Stimulated activated CD4-positive, alpha-beta T cell treated with anti-CD3 and anti-CD28 coated beads, Interleukin-4, amount 100 ng/mL, for 48 hours (primary cell): ENCODE data around the gene RALGPS2.

Source experiments
- DNase-seq, 2 donors: peaks; one replicate each; pipeline ENCODE4 v3.0.0-alpha.2; 2020; ENCODE audit warnings: low read depth in 2 of 2

RALGPS2 gene

DNA sequence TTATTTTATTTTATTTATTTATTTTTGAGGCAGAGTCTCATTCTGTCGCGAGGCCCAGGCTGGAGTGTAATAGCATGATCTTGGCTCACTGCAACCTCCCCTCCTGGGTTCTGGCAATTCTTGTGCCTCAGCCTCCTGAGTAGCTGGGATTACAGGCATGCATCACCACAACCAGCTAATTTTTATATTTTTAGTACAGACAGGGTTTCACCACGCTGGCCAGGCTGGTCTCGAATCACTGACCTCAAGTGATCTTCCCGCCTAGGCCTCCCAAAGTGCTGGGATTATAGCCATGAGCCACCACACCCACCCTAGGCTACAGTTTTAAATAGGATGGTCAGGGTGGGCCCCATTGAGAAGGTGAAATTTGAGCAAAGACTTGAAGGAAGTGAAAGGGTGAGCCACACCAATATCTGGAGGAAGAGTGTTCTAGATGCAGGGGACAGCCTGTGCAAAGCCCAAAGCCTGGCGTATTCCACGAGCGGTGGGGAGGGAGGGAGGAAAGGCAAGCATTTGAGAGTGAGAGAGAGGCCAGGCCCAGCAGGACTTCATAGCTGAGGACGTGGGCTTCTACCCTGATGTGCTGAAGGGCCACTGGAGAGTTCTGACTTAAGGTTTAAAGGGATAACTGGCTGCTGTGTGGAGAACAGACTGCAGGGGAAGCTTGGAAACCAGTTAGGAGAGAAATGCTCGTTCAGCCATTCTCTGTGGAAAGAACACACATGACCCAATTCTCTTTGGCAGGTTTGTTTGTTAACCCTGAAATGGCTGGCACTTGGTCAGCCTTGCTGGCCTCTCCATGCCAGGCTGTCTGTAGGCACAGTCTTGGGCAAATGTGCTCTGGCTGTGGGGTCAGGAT, 238.0 kb downstream of the RALGPS2 start:
- no peak for DNase-seq

DNA sequence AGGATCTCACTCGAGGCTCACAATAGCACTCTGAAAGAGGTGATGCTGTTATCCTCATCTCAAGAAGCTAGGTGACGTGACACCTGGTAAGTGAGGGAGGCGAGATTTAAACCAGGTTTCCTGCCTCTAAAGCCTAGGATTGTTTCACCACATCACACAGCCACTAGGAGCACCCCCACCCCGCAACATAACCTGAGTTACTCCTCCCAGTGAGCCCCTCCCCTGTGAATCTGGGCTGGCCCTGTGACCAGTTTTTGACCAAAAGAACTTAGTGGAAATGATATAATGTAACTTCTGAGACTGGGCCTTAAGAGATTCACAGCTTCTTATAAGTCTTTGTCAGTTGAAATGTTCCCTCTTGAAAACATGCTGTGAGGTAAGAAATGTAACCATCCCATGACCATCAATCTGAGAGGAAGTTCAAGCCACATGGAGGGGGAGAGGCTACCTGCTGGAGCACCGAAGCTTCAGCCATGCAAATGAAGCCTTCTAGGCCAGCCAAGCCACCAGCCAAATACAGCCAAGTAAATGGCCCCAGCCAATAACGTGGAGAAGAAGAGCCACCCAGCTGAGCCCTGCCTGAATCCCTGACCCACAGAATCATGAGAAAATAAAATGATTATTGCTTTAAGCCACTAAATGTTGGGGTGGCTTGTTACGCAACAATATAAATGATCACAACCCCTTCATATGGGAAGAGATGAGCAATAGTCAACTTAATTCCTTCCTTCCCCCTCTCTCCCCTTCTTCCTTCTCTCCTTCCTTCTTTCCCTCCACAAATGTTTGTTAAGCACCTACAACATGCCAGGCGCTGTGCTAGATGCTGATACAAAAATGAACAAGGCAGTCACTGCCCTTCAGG, 239.7 kb downstream of the RALGPS2 start:
- no peak for DNase-seq

DNA sequence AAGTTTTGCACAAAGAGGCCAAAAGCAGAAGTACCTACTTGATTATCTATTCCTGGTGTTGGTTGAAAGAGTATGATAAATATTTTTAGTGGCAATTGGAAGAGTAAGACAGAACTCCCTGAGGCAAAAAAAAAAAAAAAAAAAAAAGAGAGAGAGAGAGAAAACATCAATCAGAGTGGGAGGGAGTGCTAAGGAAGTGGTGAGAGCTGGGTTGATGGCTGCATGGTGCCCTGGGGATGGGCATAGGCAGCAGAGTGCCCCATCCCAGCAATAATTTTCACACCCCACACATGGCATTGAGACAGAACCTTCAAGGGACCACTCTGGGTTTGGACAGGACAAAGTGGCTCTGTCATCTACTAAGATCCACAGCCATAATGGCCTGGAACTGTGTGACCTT, 241.3 kb downstream of the RALGPS2 start:
- DNase-seq = no peak

DNA sequence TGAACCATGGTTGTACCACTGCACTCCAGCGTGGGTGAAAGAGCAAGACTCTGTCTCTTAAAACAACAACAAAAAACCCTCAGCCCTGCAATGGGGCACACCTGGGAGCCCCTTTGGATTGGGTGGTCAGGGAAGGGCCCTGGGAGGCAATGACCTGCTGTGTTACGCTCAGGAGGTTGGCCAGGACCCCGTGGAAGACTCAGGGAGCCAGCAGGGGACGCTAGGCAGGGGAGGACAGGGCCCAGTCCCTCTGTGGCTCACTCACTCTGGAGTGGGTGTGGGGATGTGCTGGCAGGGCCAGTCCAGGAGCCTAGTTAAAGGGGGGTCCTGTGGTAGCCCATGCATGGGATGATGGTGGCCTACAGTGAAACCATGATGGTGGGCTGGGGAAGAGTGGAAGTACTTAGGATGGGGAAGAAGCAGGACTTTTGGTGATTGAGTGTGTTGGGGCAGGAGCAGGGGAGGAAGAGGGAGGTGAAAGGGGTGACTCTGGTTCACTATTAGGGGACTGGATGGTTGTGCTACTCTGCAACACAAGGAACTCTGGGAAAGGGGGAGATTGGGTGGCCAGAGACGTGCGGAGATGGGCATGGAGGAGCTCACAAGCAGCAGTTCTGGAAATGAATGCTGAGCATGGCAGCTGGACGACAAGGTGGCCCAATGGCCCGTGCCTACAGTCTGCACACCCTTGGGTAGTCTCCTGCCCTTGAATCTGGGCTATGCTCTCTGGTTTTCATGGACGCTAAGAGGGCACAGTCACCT, 244.4 kb downstream of the RALGPS2 start:
- no peak for DNase-seq

DNA sequence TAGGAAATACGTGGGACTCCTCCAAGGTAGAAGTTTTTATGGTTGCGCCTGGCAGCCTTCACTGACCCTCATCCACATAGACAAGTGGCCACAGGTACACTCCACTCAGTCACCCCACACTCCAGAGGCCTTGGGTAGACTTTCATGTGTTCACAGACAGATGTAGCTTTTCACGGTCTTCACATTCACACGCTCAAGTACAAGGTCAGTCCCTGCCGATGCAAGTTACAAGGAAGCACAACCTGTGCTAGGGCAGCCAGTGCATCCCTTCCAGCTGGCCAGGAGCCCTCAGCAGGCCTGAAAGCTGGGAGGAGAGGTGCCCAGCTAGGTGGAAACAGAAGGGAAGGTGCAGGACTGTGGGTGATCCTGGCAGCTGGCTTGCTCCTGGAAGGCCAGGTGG, 245.1 kb downstream of the RALGPS2 start:
- DNase-seq = no peak
